Naive thymus-derived CD4-positive, alpha-beta T cell (primary cell): ENCODE data around the gene PSMD8. TPM values are rescaled to one million over a fixed set of nuclear protein-coding genes. Genes with fewer than 3 reads are reported as not detected.
A peak's percentile ranks its signal among the peaks of the same experiment; 100 is the strongest.

Experiments
- ATAC-seq: fragments of 150-1000 bp; cut with Tn5 transposase; 2 replicates; pipeline ENCODE4 v1.10.0; 2021; ENCODE audit warnings: mild to moderate bottlenecking, moderate library complexity
- CTCF ChIA-PET: fragments of 350-600 bp; sonication (Branson Sonifier 250); formaldehyde crosslinking; loops from one replicate; lab custom pipeline; 2021; ENCODE audit warnings: antibody characterized with exemption; lab: Charles Lee
- POLR2A ChIA-PET: fragments of 350-600 bp; sonication (Branson Sonifier 250); formaldehyde crosslinking; loops from one replicate; lab custom pipeline; 2021; ENCODE audit warnings: antibody characterized with exemption, inconsistent platforms; lab: Charles Lee
- DNase-seq, 9 donors: peaks; one replicate each; pipeline versions ENCODE4 v3.0.0 to v3.0.0-alpha.2; 2020 to 2022; ENCODE audit warnings: mixed read lengths in 1 of 9
- H3K27ac ChIP-seq: one replicate; pipeline ENCODE4 v1.7.0; 2013; ENCODE audit warnings: mild to moderate bottlenecking, low read depth, low read length, moderate library complexity
- H3K27me3 ChIP-seq, 2 donors: one replicate each; pipeline ENCODE4 v1.7.0; 2013; ENCODE audit warnings: low read length in 2 of 2, mild to moderate bottlenecking in 2 of 2, moderate library complexity in 2 of 2; ENCODE audit not compliant: control insufficient read depth in 2 of 2, insufficient read depth in 2 of 2
- H3K36me3 ChIP-seq, 3 experiments: 1 replicate in 2 of 3; 2 replicates in 1 of 3; pipeline ENCODE4 v1.7.0; 2013; ENCODE audit warnings: low read length in 3 of 3, mild to moderate bottlenecking in 3 of 3, moderate library complexity in 1 of 3; ENCODE audit not compliant: insufficient read depth in 3 of 3, control insufficient read depth in 2 of 3
- H3K4me1 ChIP-seq, 2 donors: one replicate each; pipeline ENCODE4 v1.7.0; 2013; ENCODE audit warnings: low read length in 2 of 2, mild to moderate bottlenecking in 2 of 2, moderate library complexity in 1 of 2; ENCODE audit not compliant: control insufficient read depth in 2 of 2, insufficient read depth in 2 of 2
- H3K4me3 ChIP-seq: 2 replicates; pipeline ENCODE4 v1.7.0; 2013; ENCODE audit warnings: mild to moderate bottlenecking, low read length
- H3K9me3 ChIP-seq, 3 experiments: 1 replicate in 2 of 3; 2 replicates in 1 of 3; pipeline ENCODE4 v1.7.0; 2013; ENCODE audit warnings: low read length in 3 of 3; ENCODE audit not compliant: control insufficient read depth in 2 of 3
- H3K27ac Mint-ChIP-seq, 9 donors: one replicate each; pipeline ENCODE4 v1.8.0; 2020 to 2022; ENCODE audit warnings: mixed read lengths in 9 of 9, mild to moderate bottlenecking in 8 of 9, moderate library complexity in 5 of 9, inconsistent platforms in 2 of 9
- H3K27me3 Mint-ChIP-seq, 5 donors: one replicate each; pipeline ENCODE4 v1.8.0; 2021 to 2022; ENCODE audit warnings: mixed read lengths in 5 of 5, mild to moderate bottlenecking in 1 of 5
- H3K36me3 Mint-ChIP-seq, 5 donors: one replicate each; pipeline ENCODE4 v1.8.0; 2020 to 2022; ENCODE audit warnings: mixed read lengths in 5 of 5, mild to moderate bottlenecking in 3 of 5, inconsistent platforms in 1 of 5
- H3K4me1 Mint-ChIP-seq, 7 donors: one replicate each; pipeline ENCODE4 v1.8.0; 2020 to 2022; ENCODE audit warnings: mixed read lengths in 7 of 7, mild to moderate bottlenecking in 3 of 7, inconsistent platforms in 1 of 7
- H3K4me3 Mint-ChIP-seq, 10 donors: one replicate each; pipeline ENCODE4 v1.8.0; 2020 to 2022; ENCODE audit warnings: mild to moderate bottlenecking in 10 of 10, mixed read lengths in 10 of 10, moderate library complexity in 6 of 10, inconsistent platforms in 2 of 10
- H3K9me3 Mint-ChIP-seq, 11 donors: one replicate each; pipeline ENCODE4 v1.8.0; 2020 to 2022; ENCODE audit warnings: mixed read lengths in 11 of 11, mild to moderate bottlenecking in 4 of 11, inconsistent platforms in 1 of 11, moderate library complexity in 1 of 11
- intact Hi-C, 2 donors: fragments of 100-400 bp; cut with micrococcal nuclease; formaldehyde crosslinking; loops; one replicate each; pipeline ENCODE4 v1.15.1; 2023
- polyA plus RNA-seq, 2 donors: library from polyadenylated mRNA; unstranded; fragments of 300-500 nt; fragmentation: Illumina TruSeq; gene quantifications; one replicate each; pipeline ENCODE4 v1.2.3, GENCODE V29; 2021
- total RNA-seq, 6 experiments: library from RNA in 5 of 6; stranded (reverse) in 5 of 6; gene quantifications; 1 replicate in 5 of 6; 2 replicates in 1 of 6; pipeline ENCODE4 v1.2.3 and lab custom pipeline; 2021 to 2026

Gene PSMD8
- total and polyA plus RNA-seq, 7 experiments from 2014 or later, result 68.4 to 181 (median 77.5) TPM

DNA sequence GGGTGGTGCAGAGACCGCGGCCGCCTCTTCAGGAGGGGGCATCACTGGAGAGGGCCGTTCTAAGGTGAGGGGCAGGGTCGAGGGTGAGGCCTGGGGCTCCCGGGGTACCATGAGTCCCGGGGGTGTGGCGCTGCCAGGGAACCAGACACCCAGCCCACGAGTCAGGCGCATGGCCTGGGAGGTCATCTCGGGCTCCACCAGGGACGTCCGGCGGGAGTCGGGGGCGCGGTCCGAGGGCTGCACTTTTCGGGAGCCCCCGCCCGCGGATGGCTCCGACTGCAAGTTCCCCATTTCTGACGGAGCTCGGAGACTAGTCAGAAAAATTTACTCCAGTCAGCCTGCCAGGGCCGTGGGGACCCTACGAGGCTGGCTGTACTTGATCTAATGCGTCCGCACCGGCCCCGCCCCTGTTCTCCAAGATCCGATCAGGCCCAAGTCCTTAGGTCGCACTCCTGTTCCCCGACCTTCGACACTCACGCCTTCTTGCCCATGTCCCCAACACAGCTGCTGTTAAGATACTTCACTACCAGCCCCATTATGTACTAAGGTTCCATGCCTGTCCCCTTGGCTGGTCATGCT lies 12.7 kb downstream of the PSMD8 start:
- H3K27me3 ChIP-seq, result no peaks in the 10 kb centered on the region
- POLR2A ChIA-PET, result interaction anchor here (1.3 to 4.5 kb wide), 6 partner anchors 9 to 16 kb away, joined by 3 to 28 read pairs (median 11); partner anchors contain the start of genes FAM98C and PSMD8
- Mint-ChIP-seq H3K9me3 (peaks cover 0 to 2% (median 0%) of the 10 kb centered on the region in 11 donors), H3K4me3 (peak overlapping the region; percentile 66 to 95 (median 91)), H3K27ac (peak overlapping the region in 4 of 9 donors; percentile 59 to 92 (median 82)), H3K36me3 (peaks cover 0 to 31% (median 16%) of the 10 kb centered on the region in 5 donors), H3K4me1 (peaks cover 5 to 26% (median 21%) of the 10 kb centered on the region in 7 donors), H3K27me3 (peaks cover 6 to 41% (median 29%) of the 10 kb centered on the region in 5 donors)
- DNase-seq, result no peak
- intact Hi-C loops, result loop anchor here in 1 of 2 donors (1.0 to 5.0 kb wide), 4 partner anchors 13 to 120 kb away; partner anchors contain the start of genes KCNK6, PSMD8 and YIF1B
- no peaks in the 10 kb centered on the region for H3K9me3 ChIP-seq
- CTCF ChIA-PET, result interaction anchor here (1.6 to 1.8 kb wide), 2 partner anchors 16 to 248 kb away, joined by 4 to 9 read pairs; partner anchors contain the start of gene FAM98C
- H3K4me1 ChIP-seq, result peaks cover 13 to 34% of the 10 kb centered on the region in 2 donors
- peaks cover under 1 to 33% (median 3%) of the 10 kb centered on the region in 3 experiments for H3K36me3 ChIP-seq
- H3K4me3 ChIP-seq, result peak overlapping the region; percentile 74
- no peak overlapping the region for H3K27ac ChIP-seq
- ATAC-seq, result no peak

DNA sequence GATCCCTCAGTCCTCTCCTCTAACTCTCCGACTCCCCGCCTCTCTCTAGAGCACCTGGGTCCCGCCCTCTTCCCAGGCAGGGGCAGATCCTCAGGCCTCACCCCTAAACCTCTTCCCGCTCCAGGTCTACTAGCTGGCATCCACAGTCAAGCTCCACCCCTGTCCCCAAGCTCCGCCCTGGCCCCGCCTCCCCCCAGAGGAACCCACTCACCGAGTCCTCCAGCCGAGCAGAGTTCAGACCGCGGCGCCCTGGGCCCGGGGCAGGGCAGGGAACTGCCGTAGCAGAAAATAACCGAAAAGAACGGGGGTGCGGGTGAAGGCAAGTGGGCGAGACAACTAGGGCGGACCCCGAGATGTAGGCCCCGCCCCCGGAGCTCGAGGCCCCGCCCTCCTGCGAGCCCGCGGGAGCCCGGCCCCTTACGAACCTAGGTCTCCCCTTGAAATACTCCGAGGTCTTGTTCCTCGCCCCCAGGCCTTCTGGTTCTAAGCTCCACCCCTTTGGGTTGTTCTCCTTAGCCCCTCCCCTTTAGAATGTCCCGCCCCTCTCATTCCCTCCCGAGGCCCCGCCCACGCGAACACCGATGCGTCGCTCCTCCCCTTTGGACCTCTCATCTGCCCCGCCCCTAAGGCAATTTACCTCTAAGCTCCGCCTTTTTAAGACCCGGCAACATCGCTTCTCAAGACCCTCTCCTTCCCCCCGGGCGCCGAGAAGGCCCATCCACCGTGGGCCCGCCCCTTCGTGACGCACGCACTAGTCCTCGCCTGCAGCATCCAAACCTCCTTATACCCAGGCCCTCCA lies 13.4 kb downstream of the PSMD8 start, which contains the start of gene GGN:
Gene GGN (minus strand): TSS at position 485 of the 799 bp plus-strand sequence. CDS start 773 bp downstream, outside the sequence.
- Mint-ChIP-seq H3K4me1 (peaks cover 5 to 26% (median 21%) of the 10 kb centered on the region in 7 donors), H3K27me3 (peaks cover 6 to 41% (median 30%) of the 10 kb centered on the region in 5 donors), H3K4me3 (peak within 1 kb of the TSS; percentile 81 to 95 (median 91)), H3K9me3 (peaks cover 0 to 2% (median 0%) of the 10 kb centered on the region in 11 donors), H3K27ac (peak within 1 kb of the TSS in 8 of 9 donors; percentile 43 to 95 (median 84)), H3K36me3 (peaks cover 0 to 24% (median 12%) of the 10 kb centered on the region in 5 donors)
- no peak within 1 kb of the TSS for H3K27ac ChIP-seq
- H3K27me3 ChIP-seq, result no peaks in the 10 kb centered on the region
- intact Hi-C loops, result loop anchor here (1.0 to 5.0 kb wide), 10 partner anchors 13 to 543 kb away; partner anchors contain the start of genes PSMD8 (in 2 of the 2), FAM98C (in 1 of the 2), KCNK6 (in 1 of the 2) and MRPS12 (in 1 of the 2)
- H3K4me1 ChIP-seq, result peaks cover 13 to 34% of the 10 kb centered on the region in 2 donors
- DNase-seq (peak; percentile 60 to 83 (median 72)), ATAC-seq (peak; percentile 83)
- H3K9me3 ChIP-seq, result no peaks in the 10 kb centered on the region
- POLR2A ChIA-PET, result interaction anchor here (0.6 to 4.5 kb wide), 7 partner anchors 8 to 478 kb away, joined by 3 to 28 read pairs (median 11); partner anchors contain the start of genes FAM98C and PSMD8
- H3K36me3 ChIP-seq, result peaks cover 0 to 27% (median 3%) of the 10 kb centered on the region in 3 experiments
- H3K4me3 ChIP-seq, result peak within 1 kb of the TSS; percentile 74
- CTCF ChIA-PET, result interaction anchor here (1.6 to 1.8 kb wide), 2 partner anchors 15 to 247 kb away, joined by 4 to 9 read pairs; partner anchors contain the start of gene FAM98C

DNA sequence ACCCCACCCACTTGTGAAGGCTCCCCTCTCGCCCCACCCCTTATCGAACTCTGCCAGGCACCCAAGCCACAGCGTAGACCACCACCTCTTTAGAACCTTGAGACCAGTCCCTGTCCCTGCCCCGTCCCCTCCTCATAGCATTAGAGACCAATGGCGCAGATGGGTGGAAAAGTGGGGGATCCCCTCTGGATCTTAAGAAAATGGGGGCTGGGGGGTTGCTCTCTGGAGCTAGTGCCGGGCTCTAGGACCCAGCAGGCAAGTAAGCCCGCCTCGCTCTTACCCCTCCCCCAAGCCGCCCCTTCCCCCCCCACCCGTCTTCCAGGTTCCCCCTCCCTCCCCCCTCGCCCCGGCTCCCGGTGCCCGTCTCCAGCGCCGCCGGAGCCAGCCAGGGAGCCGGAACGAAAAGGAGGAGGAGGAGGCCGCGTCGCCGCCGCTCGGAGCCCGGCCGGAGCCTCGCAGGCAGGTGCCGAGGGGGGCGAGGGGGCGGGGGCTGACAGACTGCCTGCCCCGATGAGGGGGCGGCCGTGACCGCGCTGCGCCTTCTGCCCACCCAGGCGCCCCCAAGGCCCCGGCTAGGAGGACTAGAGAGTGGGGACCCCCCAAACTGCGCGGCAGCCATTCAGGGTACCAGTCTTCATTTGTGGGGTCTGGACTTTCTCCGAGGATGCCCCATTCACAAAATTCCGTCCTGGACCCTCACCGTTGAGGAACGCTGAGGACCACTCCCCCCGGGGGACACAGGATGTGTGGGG lies 14.2 kb downstream of the PSMD8 start, which contains the start of gene SPRED3:
Gene SPRED3 (plus strand): TSS at position 349 of the 752 bp plus-strand sequence. CDS start 1,606 bp downstream, outside the sequence.
- Mint-ChIP-seq H3K9me3 (peaks cover 0 to 2% (median 0%) of the 10 kb centered on the region in 11 donors), H3K4me1 (peaks cover 6 to 27% (median 21%) of the 10 kb centered on the region in 7 donors), H3K27me3 (peaks cover 6 to 41% (median 30%) of the 10 kb centered on the region in 5 donors), H3K27ac (peak within 1 kb of the TSS in 8 of 9 donors; percentile 62 to 95 (median 84)), H3K36me3 (peaks cover 0 to 16% (median 7%) of the 10 kb centered on the region in 5 donors), H3K4me3 (peak within 1 kb of the TSS; percentile 81 to 95 (median 91))
- H3K36me3 ChIP-seq, result peaks cover 0 to 19% (median 1%) of the 10 kb centered on the region in 3 experiments
- peak; percentile 1 for ATAC-seq
- no peaks in the 10 kb centered on the region for H3K9me3 ChIP-seq
- peak within 1 kb of the TSS; percentile 74 for H3K4me3 ChIP-seq
- ChIA-PET CTCF (interaction anchor here (1.6 to 1.8 kb wide), 2 partner anchors 14 to 246 kb away, joined by 4 to 9 read pairs; partner anchors contain the start of gene FAM98C), POLR2A (interaction anchor here (0.6 to 4.5 kb wide), 7 partner anchors 7 to 477 kb away, joined by 3 to 28 read pairs (median 11); partner anchors contain the start of genes FAM98C and PSMD8)
- no peak for DNase-seq
- H3K27me3 ChIP-seq, result no peaks in the 10 kb centered on the region
- no peak within 1 kb of the TSS for H3K27ac ChIP-seq
- peaks cover 13 to 34% of the 10 kb centered on the region in 2 donors for H3K4me1 ChIP-seq
- intact Hi-C loops, result loop anchor here (1.0 to 5.0 kb wide), 8 partner anchors 14 to 542 kb away; partner anchors contain the start of genes FAM98C (in 1 of the 2), KCNK6 (in 1 of the 2), MRPS12 (in 1 of the 2) and PSMD8 (in 1 of the 2)

DNA sequence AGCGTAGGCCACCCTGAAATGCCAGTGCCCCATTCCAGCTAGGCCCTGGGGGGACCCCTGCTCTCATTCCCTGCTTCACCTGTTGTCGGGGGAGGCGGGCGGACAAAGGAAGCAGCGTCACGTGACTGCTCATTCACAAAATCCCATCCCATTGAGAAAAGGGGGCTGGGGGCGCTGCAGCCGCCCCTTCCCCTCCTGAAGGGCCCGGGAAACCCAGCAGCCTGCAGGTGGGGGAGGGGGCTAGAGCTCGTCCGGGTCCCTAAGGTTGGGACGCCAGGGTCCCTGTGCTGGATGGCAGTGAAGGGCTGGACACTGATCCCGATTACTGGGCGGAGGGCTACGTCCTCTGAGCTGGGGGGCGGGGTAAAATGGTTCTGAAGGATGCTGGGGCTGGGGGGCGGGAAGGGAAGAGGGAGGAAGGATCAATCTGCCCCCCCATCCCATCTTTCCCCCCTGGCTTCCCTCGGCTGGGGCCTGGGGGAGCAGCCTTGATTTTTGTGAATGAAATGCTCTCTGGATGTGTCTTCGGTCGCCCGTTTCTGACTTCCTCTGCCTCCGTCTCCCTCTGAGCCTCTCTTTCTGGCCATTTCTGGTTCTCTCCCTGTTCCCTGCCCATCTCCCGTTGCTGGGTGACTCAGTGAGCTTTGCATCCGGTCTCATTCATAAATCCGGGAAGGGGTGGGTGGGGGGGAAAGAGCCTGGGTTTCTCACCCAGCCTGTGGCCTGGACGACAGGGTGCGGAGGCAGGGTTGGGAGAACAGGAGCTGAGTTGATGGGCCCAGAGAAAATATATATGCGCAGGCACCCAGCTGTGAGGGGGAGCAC lies 14.9 kb downstream of the PSMD8 start:
- peak overlapping the region; percentile 50 to 95 (median 72) for H3K4me3 Mint-ChIP-seq
- ChIA-PET CTCF (interaction anchor here (0.8 to 1.0 kb wide), 2 partner anchors 15 to 53 kb away, joined by 3 to 4 read pairs; partner anchors contain the start of genes CATSPERG and PSMD8), POLR2A (interaction anchor here (1.1 to 2.9 kb wide), 5 partner anchors 13 to 15 kb away, joined by 3 to 11 read pairs (median 4); partner anchors contain the start of genes FAM98C and PSMD8)
- intact Hi-C loops, result loop anchor here in 1 of 2 donors (5.0 kb wide), 1 partner anchor 72 kb away; the partner anchor contains the start of genes KCNK6 and YIF1B
- peaks cover 14 to 34% (median 26%) of the 10 kb centered on the region in 7 donors for H3K4me1 Mint-ChIP-seq
- no peak for DNase-seq
- Histone ChIP-seq H3K9me3 (no peaks in the 10 kb centered on the region), H3K4me3 (peak overlapping the region; percentile 48), H3K4me1 (peaks cover 13 to 35% of the 10 kb centered on the region in 2 donors), H3K27ac (no peak overlapping the region), H3K27me3 (no peaks in the 10 kb centered on the region), H3K36me3 (peaks cover 0 to 11% (median 0%) of the 10 kb centered on the region in 3 experiments)
- H3K27me3 Mint-ChIP-seq, result peaks cover 5 to 43% (median 28%) of the 10 kb centered on the region in 5 donors
- H3K36me3 Mint-ChIP-seq, result peaks cover 0 to 9% (median 6%) of the 10 kb centered on the region in 5 donors
- H3K27ac Mint-ChIP-seq, result peak overlapping the region in 7 of 9 donors; percentile 21 to 79 (median 62)
- no peak for ATAC-seq
- H3K9me3 Mint-ChIP-seq, result peaks cover 0 to 2% (median 0%) of the 10 kb centered on the region in 11 donors
